Midbrain (tissue), 1 donor: Measurements from ENCODE around the gene DPY19L3.
"Not testable (repeated sequence)": the region's sequence is repeated elsewhere in the genome, so short reads cannot be mapped to it uniquely, and the experiment has no call there.

Experiments
- DNase-seq: peaks from one replicate; lab custom pipeline; 2025; lab: John Stamatoyannopoulos, UW

Gene DPY19L3

GRCh38 chr19:32392901-32393300 lies 12.7 kb upstream of the DPY19L3 start:
- DNase-seq = no peak

DNA sequence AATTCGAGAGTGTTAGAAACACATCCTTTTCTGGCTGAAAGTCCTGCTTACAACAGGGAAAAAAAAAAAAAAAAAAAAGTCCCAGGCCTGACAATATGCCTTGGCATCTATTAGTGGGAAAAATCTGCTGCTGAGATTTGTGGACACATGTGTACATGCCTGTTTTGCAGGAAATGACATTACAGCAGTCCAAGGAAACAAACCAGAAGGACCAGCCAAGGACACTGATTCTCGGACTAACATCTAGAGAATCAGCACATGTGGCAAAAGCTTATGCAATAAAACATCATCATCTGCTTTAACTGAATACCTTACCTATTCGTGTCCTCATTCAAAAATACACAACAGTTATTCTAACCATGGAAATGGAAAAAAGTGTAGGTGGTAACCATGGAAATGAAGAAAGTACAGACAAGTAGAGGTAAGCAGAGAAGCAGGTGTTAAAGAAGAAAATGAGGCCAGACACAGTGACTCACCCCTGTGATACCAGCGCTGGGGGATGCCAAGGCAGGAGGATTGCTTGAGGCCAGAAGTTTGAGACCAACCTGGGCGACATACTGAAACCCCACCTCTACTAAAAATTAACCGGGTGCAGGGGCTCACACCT lies 9.4 kb upstream of the DPY19L3 start:
- no peak for DNase-seq

- DNase-seq = no peak
Observed at GRCh38 chr19:32397671-32398101, 7.9 kb upstream of the DPY19L3 start.

DNA sequence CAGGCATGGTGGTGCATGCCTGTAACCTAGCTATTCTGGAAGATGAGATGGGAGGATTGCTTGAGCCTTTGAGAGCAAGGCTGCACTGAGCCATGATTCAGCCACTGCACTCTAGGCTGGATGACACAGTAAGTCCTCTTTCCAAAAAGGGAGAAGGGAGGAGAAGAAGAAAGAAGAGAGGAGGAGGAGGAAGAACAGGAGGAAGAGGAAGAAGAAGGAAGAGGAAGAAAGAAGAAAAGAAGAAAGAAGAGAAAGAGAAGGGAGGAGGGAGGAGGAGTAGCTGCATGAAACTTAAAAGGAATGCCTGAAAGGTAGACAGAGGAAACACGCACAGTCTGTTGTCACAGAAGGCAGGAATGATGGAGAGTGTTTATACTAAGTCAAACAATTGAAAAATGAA lies 3.6 kb upstream of the DPY19L3 start:
- no peak for DNase-seq

- no peak for DNase-seq
Observed at GRCh38 chr19:32403291-32403995, 2.1 kb upstream of the DPY19L3 start.

DNA sequence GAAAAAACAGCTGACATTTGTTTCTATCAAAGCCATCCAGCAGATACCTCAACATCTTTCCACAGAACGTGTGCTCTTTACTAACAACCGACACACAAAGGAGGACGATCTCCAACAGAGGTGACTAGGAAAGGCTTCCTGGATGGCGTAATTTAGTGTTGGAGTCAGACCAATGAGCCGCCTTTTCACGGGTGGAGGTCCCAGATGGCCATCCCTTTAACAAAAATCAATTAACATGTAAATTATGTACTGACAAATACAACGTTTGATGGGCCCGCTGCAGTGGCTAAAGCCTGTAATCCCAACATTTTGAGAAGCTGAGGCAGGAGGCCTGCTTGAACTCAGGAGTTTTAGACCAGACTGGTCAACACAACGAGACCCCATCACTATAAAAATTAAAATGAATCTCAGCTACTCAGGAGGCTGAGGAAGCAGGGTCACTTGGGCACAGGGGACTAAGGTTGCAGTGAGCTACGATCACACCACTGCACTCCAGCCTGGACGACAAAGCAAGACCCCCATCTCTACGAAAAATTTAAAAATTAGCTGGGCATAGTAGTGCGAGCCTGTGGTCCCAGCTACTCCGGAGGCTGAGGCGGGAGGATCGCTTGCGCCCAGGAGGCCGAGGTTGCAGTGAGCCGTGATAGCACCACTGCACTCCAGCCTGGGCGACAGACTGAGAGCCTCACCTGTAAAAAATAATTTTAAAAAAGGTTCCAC lies 1.2 kb upstream of the DPY19L3 start:
- no peak for DNase-seq

GRCh38 chr19:32404933-32405430 lies 588 bp upstream of the DPY19L3 start:
- peak; percentile 74 for DNase-seq

DNA sequence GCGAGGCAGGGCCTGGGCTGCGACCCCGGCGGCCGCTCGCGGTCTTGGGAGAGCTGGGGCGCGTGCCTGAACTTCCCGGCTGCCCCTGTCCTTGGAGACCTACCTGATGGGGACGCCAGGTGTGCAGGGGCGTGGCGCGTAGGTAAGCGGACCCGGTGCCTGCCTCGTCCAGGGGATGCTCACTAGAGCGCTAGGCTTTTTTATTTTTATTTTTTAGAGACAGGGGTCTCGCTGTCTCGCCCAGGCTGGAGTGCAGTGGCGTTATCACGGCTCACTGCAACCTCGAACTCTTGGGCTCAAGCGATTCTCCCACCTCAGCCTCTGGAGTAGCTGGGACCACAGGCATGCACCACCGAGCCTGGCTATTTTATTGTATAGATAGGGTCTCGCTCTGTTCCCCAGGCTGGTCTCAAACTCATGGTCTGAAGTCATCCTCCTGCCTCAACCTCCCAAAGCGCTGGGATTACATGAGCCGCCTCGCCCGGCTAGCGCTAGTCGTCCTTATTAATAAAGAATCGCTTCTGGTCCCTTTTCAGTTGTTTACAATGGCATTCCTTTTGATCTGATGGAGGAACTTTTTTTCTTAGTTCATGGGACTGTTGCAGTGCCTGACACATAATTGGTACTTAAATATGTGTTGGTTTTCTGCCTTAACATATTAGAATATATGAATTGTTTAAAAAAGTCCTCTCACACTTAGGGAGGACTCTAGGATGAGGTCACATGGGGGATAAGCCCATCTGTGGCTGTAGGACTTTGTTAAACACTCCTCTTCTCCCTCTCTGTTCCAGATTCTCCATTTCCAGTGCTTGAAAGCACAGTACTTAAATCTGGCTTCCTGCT lies 812 bp downstream of the DPY19L3 start:
- DNase-seq = no peak

DNA sequence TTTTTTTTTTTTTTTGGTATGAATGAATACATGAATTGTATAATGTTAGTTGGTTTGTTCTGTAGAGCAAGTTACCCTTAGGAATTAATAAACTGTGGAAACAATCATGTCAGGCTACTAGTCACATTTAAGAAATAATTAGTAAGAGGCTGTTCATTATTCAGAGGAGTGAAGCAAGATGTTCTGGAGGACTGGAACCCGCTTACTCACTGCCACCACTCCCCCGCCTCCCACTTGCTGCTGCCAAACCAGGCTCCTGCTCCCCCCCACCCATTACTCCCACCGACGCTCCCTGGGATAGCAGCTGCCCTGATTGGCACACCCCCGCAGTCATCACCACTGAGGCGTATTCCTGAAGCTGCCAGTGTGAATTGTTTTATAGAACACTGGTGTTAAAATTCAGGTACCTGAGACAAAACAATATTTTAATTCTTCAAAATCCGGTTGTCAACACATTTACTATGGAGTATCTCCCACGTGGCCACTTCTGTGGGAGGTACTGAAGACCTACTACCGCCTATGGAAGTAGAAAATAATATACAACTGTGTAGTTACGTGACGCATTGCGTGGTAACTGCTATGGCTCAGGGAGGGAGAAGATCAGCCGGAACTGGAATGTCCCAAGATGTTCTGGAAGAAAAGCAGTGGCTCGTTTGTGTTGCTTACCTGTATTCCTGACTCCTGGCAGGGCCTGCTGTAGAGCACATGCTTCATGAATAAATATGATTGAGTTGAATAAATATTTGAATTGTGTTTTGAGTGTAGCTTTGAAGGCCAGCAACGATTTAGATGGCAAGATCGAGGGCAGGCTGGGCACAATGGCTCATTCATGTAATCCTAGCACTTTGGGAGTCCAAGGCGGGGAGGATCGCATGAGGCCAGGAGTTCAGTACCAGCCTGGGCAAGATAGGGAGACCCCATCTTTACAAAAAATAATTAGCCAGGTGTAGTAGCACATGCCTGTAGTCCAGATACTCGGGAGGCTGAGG lies 1.7 kb downstream of the DPY19L3 start:
- DNase-seq = no peak

GRCh38 chr19:32415246-32415645 lies 9.7 kb downstream of the DPY19L3 start:
- DNase-seq = no peak

DNA sequence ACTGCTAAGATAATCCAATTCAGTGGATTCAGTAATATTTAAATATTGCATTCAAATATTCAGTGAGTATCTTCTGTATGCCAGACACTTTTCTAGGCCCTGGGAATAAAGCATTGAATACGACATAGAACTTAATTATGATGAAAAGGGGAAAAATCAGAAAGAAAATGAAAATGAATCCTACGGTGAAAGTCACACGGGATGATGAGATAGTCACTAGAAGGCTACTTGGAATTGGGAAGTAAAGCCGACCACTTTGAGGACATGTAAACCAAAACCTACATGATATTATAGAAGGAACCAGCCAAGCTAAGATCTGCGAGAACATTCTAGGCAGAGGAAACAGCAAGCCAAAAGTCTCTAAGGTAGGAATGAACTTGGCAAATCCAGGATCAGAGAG lies 10.1 kb downstream of the DPY19L3 start:
- no peak for DNase-seq

- no peak for DNase-seq
Observed at GRCh38 chr19:32416749-32417456, 11.3 kb downstream of the DPY19L3 start.

DNA sequence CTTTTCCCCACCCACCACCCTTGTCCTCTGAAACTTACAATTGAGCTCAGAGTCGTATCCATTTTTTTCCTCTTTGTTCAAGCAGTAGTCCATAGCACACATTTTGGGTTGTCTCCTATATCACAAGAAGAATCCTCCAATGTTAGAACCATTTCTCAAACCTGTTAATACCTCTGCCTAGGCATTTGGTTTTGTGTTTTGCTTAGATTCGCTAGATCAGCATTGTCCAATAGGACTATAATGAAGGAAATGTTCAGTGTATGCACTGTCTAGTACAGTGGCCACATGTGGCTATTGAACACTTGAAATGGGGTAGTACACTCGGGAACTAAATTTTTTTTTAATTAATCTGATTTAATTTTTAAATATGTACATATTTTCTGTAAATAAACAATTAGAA lies 12.6 kb downstream of the DPY19L3 start:
- DNase-seq = no peak

DNA sequence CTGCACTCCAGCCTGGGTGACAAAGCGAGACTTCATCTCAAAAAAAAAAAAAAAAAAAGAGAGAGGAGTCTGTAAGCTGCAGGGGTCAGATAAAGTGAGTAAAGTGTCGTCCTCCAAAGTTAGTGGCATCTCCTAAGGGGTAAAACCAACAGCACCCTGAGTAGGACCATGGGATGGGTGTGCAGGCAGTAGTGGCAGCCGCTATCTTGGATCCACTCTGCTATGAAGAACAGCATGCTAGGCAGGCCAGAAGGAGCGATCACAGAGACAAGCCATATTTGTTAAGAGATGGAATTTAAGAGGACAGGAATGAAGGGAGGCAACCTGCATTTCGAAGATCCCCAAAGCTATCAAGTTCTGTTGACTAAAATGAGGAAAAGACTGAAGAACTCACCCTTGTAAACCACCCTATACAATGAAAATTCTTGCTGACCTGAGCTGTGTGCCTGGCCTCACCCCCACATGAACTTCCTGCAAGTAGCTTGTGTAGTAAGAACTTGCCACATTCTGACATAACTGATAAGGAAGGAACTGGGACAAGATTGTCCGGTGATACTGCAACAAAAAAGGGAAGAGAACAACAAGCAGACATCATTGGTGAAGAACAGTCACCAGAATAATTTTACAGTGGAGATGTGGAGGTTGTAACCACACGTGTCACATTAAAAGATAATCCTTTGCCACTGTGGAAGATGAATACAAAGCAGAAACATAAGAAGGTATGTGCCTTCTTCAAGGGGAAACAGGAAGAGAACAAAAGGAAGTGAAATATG lies 16.2 kb downstream of the DPY19L3 start:
- no peak for DNase-seq

DNA sequence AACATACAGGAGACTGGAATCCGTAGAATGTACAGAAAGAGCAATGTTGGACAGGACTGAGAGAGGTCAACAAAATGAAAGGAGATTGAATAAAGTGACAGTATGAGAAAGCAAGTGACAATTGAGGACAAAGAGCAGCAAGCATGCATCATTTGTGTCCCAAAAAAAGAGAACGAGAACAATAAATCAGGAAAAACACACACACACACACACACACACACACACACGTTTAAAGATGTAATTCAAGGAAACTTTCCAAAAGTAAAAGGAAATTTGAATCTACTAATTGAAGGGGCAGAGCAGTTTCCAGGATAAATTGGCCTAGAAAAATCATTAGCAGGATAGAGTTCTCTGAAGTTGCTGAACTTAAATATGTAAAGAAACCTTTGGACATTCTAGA lies 16.9 kb downstream of the DPY19L3 start:
- no peak for DNase-seq

DNA sequence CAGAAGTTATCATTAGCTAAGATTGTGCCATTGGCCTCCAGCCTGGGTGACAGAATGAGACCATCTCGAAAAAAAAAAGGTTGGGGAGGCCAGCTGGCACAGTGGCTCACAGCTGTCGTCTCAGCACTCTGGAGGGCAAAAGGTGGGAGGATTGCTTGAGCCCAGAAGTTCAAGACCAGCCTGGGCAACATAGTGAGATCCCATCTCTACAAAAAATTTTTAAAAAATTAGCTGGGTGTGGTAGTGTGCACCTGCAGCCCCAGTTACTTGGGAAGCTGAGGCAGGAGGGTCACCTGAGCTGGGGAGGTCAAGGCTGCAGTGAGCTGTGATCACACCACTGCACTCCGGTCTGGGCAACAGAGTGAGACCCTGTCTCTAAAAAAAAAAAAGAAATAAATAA lies 18.4 kb downstream of the DPY19L3 start:
- not testable (repeated sequence) for DNase-seq

GRCh38 chr19:32427536-32427935 lies 22.0 kb downstream of the DPY19L3 start:
- no peak for DNase-seq

GRCh38 chr19:32436692-32437091 lies 31.1 kb downstream of the DPY19L3 start:
- no peak for DNase-seq

DNA sequence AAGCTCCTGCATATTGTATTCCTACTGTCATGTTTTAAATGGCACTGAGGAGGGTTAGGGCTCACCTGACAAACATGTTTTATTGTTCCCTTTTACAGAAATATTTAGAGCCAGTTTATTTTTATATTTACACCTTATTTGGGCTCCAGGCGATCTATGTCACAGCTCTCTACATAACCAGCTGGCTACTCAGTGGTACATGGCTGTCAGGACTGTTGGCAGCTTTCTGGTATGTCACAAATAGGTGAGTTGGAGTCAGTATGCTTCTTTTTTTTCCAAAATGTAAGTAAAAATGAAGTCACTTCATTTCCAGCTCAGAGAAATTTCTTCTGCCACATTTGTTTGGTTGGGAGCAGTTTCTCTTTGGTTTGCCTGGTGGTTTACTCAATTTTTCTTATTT lies 31.5 kb downstream of the DPY19L3 start:
- no peak for DNase-seq
